Activated CD8-positive, alpha-beta T cell treated with anti-CD3 and anti-CD28 coated beads, Interleukin-2, amount 10 ng/mL, durations not matched to agents 7 days and 5 days (primary cell): Measurements from ENCODE around the gene MAGEA3. TPM values are rescaled to one million over a fixed set of nuclear protein-coding genes. Genes with fewer than 3 reads are reported as not detected.
"Not testable (repeated sequence)": the region's sequence is repeated elsewhere in the genome, so short reads cannot be mapped to it uniquely, and the experiment has no call there.

Source experiments
- ATAC-seq: fragments of 150-1000 bp; cut with Tn5 transposase; one replicate; pipeline ENCODE4 v1.10.0; 2021; ENCODE audit warnings: moderate library complexity
- CTCF ChIA-PET: fragments of 350-600 bp; sonication (Branson Sonifier 250); formaldehyde crosslinking; loops from one replicate; lab custom pipeline; 2021; ENCODE audit warnings: antibody characterized with exemption; lab: Charles Lee
- POLR2A ChIA-PET: fragments of 350-600 bp; sonication (Branson Sonifier 250); formaldehyde crosslinking; loops from one replicate; lab custom pipeline; 2021; ENCODE audit warnings: antibody characterized with exemption; lab: Charles Lee
- DNase-seq: peaks from one replicate; pipeline ENCODE4 v3.0.0-alpha.2; 2020
- H3K27ac Mint-ChIP-seq: one replicate; pipeline ENCODE4 v1.8.0; 2021; ENCODE audit warnings: mild to moderate bottlenecking, mixed read lengths
- H3K27me3 Mint-ChIP-seq: one replicate; pipeline ENCODE4 v1.8.0; 2021; ENCODE audit warnings: low read depth, mixed read lengths
- H3K36me3 Mint-ChIP-seq: one replicate; pipeline ENCODE4 v1.8.0; 2021; ENCODE audit warnings: low read depth, mixed read lengths
- H3K4me1 Mint-ChIP-seq: one replicate; pipeline ENCODE4 v1.8.0; 2021; ENCODE audit warnings: low read depth, mixed read lengths
- H3K4me3 Mint-ChIP-seq: one replicate; pipeline ENCODE4 v1.8.0; 2021; ENCODE audit warnings: mild to moderate bottlenecking, mixed read lengths
- H3K9me3 Mint-ChIP-seq: one replicate; pipeline ENCODE4 v1.8.0; 2022; ENCODE audit warnings: mixed read lengths; ENCODE audit not compliant: insufficient read depth
- total RNA-seq, 2 experiments: library from RNA; stranded (reverse); gene quantifications; one replicate each; pipeline ENCODE4 v1.2.3, GENCODE V29; 2021

The MAGEA3 gene
- total RNA-seq, 2 experiments from 2014 or later: not detected

DNA sequence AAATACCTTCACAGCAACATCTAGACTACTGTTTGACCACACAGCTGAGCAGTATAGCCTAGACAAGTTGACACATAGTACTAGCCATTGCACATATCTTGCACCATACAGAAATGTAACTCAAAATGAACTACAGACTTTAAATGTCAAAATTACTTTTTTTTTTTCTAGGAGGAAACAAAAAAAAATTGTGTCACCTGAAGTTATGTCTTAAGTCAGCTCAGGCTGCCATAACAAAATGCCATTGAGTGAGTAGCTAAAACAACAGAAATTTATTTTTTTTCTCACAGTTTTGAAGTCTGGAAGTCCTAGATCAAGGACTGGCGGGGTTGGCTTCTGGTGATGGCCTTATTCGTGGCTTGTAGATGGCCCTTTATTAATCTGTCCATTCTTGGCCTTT, 10.6 kb downstream of the MAGEA3 start, which contains the start of gene CSAG2:
CSAG2 (minus strand) TSS at position 101 of the 400 bp plus-strand sequence. CDS start 161 bp downstream, outside the sequence.
- H3K4me1 Mint-ChIP-seq, H3K27ac Mint-ChIP-seq, ATAC-seq, H3K4me3 Mint-ChIP-seq, CTCF ChIA-PET, DNase-seq, H3K27me3 Mint-ChIP-seq, H3K9me3 Mint-ChIP-seq, H3K36me3 Mint-ChIP-seq, POLR2A ChIA-PET: not testable (repeated sequence)

DNA sequence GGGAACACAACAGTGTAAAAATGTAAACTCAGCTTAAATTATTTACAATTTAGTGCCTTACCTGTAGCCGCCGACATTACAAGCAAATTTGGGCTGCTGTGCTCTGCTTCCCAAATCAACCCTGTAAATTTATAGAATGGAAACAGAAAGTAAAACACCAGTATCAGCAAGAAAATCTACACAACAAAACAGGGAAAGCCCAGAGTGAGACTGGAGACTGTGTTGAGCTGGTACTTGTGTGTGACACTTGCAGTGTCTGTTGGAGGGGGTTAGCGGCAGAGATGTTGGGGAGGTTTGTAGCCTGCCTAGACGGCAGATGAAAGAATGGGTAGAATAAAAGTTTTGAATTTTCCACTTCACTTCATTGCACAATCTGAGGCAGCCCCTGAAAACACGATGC, 14.6 kb downstream of the MAGEA3 start:
- H3K27ac Mint-ChIP-seq, CTCF ChIA-PET, H3K4me3 Mint-ChIP-seq, DNase-seq, H3K9me3 Mint-ChIP-seq, H3K4me1 Mint-ChIP-seq, POLR2A ChIA-PET, H3K27me3 Mint-ChIP-seq, ATAC-seq, H3K36me3 Mint-ChIP-seq: not testable (repeated sequence)

DNA sequence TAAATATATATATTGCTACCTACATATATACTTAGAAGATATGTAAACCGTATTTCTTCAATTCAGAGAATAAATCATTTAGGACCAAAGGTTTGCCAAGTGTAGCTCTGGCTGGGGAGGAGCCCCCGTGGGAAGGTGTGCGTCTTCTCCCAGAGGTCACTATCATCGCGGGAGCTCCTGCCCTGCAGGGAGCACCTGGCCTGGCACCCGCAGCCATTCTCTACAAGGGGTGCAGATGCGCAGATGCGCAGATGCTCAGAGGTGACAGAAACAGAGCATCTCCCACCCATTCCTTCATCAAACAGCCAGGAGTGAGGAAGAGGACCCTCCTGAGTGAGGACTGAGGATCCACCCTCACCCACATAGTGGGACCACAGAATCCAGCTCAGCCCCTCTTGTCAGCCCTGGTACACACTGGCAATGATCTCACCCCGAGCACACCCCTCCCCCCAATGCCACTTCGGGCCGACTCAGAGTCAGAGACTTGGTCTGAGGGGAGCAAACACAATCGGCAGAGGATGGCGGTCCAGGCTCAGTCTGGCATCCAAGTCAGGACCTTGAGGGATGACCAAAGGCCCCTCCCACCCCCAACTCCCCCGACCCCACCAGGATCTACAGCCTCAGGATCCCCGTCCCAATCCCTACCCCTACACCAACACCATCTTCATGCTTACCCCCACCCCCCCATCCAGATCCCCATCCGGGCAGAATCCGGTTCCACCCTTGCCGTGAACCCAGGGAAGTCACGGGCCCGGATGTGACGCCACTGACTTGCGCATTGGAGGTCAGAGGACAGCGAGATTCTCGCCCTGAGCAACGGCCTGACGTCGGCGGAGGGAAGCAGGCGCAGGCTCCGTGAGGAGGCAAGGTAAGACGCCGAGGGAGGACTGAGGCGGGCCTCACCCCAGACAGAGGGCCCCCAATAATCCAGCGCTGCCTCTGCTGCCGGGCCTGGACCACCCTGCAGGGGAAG, 15.5 kb downstream of the MAGEA3 start, which contains the start of gene MAGEA2B:
MAGEA2B (plus strand) TSS at position 814 of the 973 bp plus-strand sequence. CDS start 2,479 bp downstream, outside the sequence.
- POLR2A ChIA-PET, H3K4me3 Mint-ChIP-seq, DNase-seq, H3K9me3 Mint-ChIP-seq, ATAC-seq, H3K4me1 Mint-ChIP-seq, CTCF ChIA-PET, H3K27ac Mint-ChIP-seq, H3K36me3 Mint-ChIP-seq, H3K27me3 Mint-ChIP-seq: not testable (repeated sequence)

DNA sequence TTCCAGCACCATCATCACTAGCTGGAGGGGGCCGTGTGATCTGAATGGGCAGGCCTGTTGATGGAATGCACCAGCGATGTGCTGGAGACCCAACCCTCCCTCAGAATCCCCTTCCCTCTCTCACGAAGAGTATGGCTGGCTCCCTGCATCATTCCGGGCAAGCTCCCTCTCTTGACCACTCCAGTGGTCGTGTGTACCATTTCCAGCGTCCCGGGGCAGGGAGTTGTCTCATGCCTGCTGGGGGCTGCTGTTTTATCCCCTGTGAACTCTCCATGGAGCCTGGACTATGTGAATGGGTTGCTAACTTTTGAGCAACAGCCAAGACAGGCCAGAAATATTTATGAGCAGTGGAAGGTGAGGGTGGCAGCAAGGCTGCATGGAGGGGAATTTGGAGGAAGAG, 26.8 kb downstream of the MAGEA3 start:
- peaks cover 3% of the 10 kb centered on the region for H3K27me3 Mint-ChIP-seq
- no peaks in the 10 kb centered on the region for H3K4me1 Mint-ChIP-seq
- CTCF ChIA-PET: no interaction called here

DNA sequence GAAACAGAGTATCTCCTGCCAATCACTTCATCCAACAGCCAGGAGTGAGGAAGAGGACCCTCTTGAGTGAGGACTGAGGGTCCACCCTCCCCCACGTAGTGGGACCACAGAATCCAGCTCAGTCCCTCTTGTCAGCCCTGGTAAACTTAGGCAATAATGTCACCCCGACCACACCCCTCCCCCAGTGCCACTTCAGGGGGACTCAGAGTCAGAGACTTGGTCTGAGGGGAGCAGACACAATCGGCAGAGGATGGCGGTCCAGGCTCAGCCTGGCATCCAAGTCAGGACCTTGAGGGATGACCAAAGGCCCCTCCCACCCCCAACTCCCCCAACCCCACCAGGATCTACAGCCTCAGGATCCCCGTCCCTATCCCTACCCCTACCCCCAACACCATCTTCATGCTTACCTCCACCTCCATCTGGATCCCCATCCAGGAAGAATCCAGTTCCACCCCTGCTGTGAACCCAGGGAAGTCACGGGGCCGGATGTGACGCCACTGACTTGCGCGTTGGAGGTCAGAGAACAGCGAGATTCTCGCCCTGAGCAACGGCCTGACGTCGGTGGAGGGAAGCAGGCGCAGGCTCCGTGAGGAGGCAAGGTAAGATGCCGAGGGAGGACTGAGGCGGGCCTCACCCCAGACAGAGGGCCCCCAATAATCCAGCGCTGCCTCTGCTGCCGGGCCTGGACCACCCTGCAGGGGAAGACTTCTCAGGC, 34.8 kb downstream of the MAGEA3 start, which contains the start of the genes CSAG1 and MAGEA12:
CSAG1 (minus strand) TSS at position 461 of the 715 bp plus-strand sequence. CDS start 1,261 bp downstream, outside the sequence.
MAGEA12 (plus strand) TSS at position 497 of the 715 bp plus-strand sequence. CDS start 2,405 bp downstream, outside the sequence.
- peaks cover 3% of the 10 kb centered on the region for H3K27me3 Mint-ChIP-seq
- no peak for ATAC-seq
- H3K27ac Mint-ChIP-seq: no peak within 1 kb of the TSS
- H3K4me1 Mint-ChIP-seq: no peaks in the 10 kb centered on the region
- POLR2A ChIA-PET: no interaction called here
- no peaks in the 10 kb centered on the region for H3K36me3 Mint-ChIP-seq
- H3K9me3 Mint-ChIP-seq: no peaks in the 10 kb centered on the region
- no peak within 1 kb of the TSS for H3K4me3 Mint-ChIP-seq
- no peak for DNase-seq
- CTCF ChIA-PET: no interaction called here

More for the DNA sequence above, 26.8 kb downstream of the MAGEA3 start:
- no peak for DNase-seq
- POLR2A ChIA-PET: no interaction called here
- H3K27ac Mint-ChIP-seq: no peak overlapping the region
- no peaks in the 10 kb centered on the region for H3K9me3 Mint-ChIP-seq
- ATAC-seq: no peak
- H3K36me3 Mint-ChIP-seq: no peaks in the 10 kb centered on the region
- H3K4me3 Mint-ChIP-seq: no peak overlapping the region

DNA sequence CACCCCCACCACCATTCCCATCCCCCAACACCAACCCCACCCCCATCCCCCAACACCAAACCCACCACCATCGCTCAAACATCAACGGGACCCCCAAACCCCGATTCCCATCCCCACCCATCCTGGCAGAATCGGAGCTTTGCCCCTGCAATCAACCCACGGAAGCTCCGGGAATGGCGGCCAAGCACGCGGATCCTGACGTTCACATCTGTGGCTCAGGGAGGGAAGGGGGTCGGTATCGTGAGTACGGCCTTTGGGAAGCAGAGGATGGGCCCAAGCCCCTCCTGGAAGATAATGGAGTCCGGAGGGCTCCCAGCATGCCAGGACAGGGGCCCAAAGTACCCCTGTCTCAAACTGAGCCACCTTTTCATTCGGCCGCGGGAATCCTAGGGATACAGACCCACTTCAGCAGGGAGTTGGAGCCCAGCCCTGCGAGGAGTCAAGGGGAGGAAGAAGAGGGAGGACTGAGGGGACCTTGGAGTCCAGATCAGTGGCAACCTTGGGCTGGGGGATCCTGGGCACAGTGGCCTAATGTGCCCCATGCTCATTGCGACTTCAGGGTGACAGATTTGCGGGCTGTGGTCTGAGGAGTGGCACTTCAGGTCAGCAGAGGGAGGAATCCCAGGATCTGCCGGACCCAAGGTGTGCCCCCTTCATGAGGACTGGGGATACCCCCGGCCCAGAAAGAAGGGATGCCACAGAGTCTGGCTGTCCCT, 35.7 kb downstream of the MAGEA3 start:
- DNase-seq, ATAC-seq, H3K9me3 Mint-ChIP-seq, H3K27me3 Mint-ChIP-seq, H3K4me1 Mint-ChIP-seq, CTCF ChIA-PET, POLR2A ChIA-PET, H3K27ac Mint-ChIP-seq, H3K36me3 Mint-ChIP-seq, H3K4me3 Mint-ChIP-seq: not testable (repeated sequence)

DNA sequence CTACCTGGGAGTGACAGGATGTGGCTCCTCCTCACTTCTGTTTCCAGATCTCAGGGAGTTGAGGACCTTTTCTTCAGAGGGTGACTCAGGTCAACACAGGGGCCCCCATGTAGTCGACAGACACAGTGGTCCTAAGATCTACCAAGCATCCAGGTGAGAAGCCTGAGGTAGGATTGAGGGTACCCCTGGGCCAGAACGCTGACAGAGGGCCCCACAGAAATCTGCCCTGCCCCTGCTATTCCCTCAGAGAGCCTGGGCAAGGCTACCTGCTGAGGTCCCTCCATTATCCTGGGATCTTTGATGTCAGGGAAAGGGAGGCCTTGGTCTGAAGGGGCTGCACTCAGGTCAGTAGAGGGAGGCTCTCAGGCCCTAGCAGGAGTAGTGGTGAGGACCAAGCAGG, 36.5 kb downstream of the MAGEA3 start:
- DNase-seq (no peak), ATAC-seq (no peak)
- no peaks in the 10 kb centered on the region for H3K27me3 Mint-ChIP-seq
- H3K36me3 Mint-ChIP-seq: no peaks in the 10 kb centered on the region
- H3K4me1 Mint-ChIP-seq: no peaks in the 10 kb centered on the region
- no peak overlapping the region for H3K27ac Mint-ChIP-seq
- H3K9me3 Mint-ChIP-seq: no peaks in the 10 kb centered on the region
- ChIA-PET POLR2A (no interaction called here), CTCF (no interaction called here)
- H3K4me3 Mint-ChIP-seq: no peak overlapping the region

DNA sequence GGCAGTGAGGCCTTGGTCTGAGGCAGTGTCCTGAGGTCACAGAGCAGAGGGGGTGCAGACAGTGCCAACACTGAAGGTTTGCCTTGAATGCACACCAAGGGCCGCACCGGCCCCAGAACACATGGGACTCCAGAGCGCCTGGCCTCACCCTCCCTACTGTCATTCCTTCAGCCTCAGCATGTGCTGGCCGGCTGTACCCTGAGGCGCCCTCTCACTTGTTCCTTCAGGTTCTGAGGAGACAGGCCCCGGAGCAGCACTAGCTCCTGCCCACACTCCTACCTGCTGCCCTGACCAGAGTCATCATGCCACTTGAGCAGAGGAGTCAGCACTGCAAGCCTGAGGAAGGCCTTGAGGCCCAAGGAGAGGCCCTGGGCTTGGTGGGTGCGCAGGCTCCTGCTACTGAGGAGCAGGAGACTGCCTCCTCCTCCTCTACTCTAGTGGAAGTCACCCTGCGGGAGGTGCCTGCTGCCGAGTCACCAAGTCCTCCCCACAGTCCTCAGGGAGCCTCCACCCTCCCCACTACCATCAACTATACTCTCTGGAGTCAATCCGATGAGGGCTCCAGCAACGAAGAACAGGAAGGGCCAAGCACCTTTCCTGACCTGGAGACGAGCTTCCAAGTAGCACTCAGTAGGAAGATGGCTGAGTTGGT, 37.4 kb downstream of the MAGEA3 start:
- H3K27ac Mint-ChIP-seq: no peak overlapping the region
- H3K9me3 Mint-ChIP-seq: no peaks in the 10 kb centered on the region
- CTCF ChIA-PET: no interaction called here
- H3K4me1 Mint-ChIP-seq: no peaks in the 10 kb centered on the region
- H3K36me3 Mint-ChIP-seq: no peaks in the 10 kb centered on the region
- no peak for DNase-seq
- no peaks in the 10 kb centered on the region for H3K27me3 Mint-ChIP-seq
- no peak overlapping the region for H3K4me3 Mint-ChIP-seq
- POLR2A ChIA-PET: no interaction called here
- ATAC-seq: no peak

DNA sequence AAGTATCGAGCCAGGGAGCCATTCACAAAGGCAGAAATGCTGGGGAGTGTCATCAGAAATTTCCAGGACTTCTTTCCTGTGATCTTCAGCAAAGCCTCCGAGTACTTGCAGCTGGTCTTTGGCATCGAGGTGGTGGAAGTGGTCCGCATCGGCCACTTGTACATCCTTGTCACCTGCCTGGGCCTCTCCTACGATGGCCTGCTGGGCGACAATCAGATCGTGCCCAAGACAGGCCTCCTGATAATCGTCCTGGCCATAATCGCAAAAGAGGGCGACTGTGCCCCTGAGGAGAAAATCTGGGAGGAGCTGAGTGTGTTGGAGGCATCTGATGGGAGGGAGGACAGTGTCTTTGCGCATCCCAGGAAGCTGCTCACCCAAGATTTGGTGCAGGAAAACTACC, 37.9 kb downstream of the MAGEA3 start:
- H3K9me3 Mint-ChIP-seq, H3K4me3 Mint-ChIP-seq, POLR2A ChIA-PET, H3K36me3 Mint-ChIP-seq, ATAC-seq, DNase-seq, H3K27me3 Mint-ChIP-seq, H3K4me1 Mint-ChIP-seq, H3K27ac Mint-ChIP-seq, CTCF ChIA-PET: not testable (repeated sequence)

DNA sequence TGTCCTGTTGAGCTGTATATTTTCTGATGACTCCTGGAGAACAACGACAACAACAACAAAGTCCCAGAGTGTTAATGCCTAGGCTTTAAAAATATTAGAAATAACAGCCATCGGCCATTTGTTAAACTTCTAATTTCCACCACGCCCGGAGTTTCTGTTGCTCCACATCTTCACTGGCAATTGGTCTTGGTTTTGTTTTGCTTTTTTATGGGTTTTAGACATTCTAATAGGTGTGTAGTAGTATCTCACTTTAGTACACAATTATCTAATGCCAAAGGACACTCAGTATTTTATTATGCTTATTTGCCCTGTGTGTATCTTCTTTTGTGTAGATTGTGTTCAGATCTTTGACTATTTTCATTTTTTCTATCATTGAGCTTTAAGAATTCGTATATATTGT, 40.0 kb downstream of the MAGEA3 start:
- Mint-ChIP-seq H3K9me3 (no peaks in the 10 kb centered on the region), H3K4me1 (no peaks in the 10 kb centered on the region), H3K4me3 (no peak overlapping the region), H3K27ac (no peak overlapping the region), H3K27me3 (no peaks in the 10 kb centered on the region), H3K36me3 (no peaks in the 10 kb centered on the region)
- DNase-seq (no peak), ATAC-seq (no peak)
- ChIA-PET CTCF (no interaction called here), POLR2A (no interaction called here)
